Neural crest cell (in vitro differentiated cells): ENCODE results near the gene PERP. TPM values are rescaled to one million over a fixed set of nuclear protein-coding genes. Genes with fewer than 3 reads are reported as not detected.

Experiments used
- DNase-seq: peaks from one replicate; pipeline ENCODE4 v3.0.0; 2021; ENCODE audit warnings: low read depth, mixed read lengths, low spot score
- H3K27ac Mint-ChIP-seq: one replicate; pipeline ENCODE4 v1.8.0; 2021; ENCODE audit warnings: mild to moderate bottlenecking, mixed read lengths; ENCODE audit not compliant: unreplicated experiment
- H3K27me3 Mint-ChIP-seq: 2 replicates; pipeline ENCODE4 v1.8.0; 2021; ENCODE audit warnings: low read depth, mild to moderate bottlenecking, mixed read lengths
- H3K36me3 Mint-ChIP-seq: 2 replicates; pipeline ENCODE4 v1.8.0; 2021; ENCODE audit warnings: low read depth, mild to moderate bottlenecking, mixed read lengths
- H3K4me1 Mint-ChIP-seq: 2 replicates; pipeline ENCODE4 v1.8.0; 2021; ENCODE audit warnings: mixed read lengths
- H3K4me3 Mint-ChIP-seq: one replicate; pipeline ENCODE4 v1.8.0; 2021; ENCODE audit warnings: mild to moderate bottlenecking, mixed read lengths
- H3K9me3 Mint-ChIP-seq: 2 replicates; pipeline ENCODE4 v1.8.0; 2021; ENCODE audit warnings: mixed read lengths
- CTCF ChIP-seq: fragments of 200-600 bp; sonication (generic); conservative IDR thresholded peaks from 2 replicates; pipeline ENCODE4 v1.5.0; 2021; ENCODE audit warnings: antibody characterized with exemption, mild to moderate bottlenecking
- total RNA-seq: library from RNA; stranded (reverse); gene quantifications from 2 replicates; pipeline ENCODE4 v1.2.1, GENCODE V29; 2021

The PERP gene
- total RNA-seq, 1 donor from 2014 or later, result 3.3 TPM

- DNase-seq, result no peak
- peaks cover 8% of the 10 kb centered on the region for H3K4me1 Mint-ChIP-seq
- no peaks in the 10 kb centered on the region for H3K36me3 Mint-ChIP-seq
- TF ChIP-seq CTCF, result no peak
- H3K9me3 Mint-ChIP-seq, result peaks cover 11% of the 10 kb centered on the region
- no peak overlapping the region for H3K27ac Mint-ChIP-seq
- no peaks in the 10 kb centered on the region for H3K27me3 Mint-ChIP-seq
- no peak overlapping the region for H3K4me3 Mint-ChIP-seq
Observed at GRCh38 chr6:138044458-138044857, 62.8 kb downstream of the PERP start.

Other genes with a start within 250 kb of the PERP start
- 2.9 TPM in 2 replicates for gene TNFAIP3, start 240.2 kb downstream of the PERP start, total RNA-seq
- 0.23 and 0.30 TPM in 2 replicates for gene ARFGEF3, start 54.5 kb upstream of the PERP start, total RNA-seq
- not detected in 2 replicates for gene PBOV1, start 111.1 kb upstream of the PERP start, total RNA-seq